HG02981 (cell line): ENCODE data around the gene AKAP13.
A peak's percentile ranks its signal among the peaks of the same experiment; 100 is the strongest.
"Not testable (repeated sequence)": the region's sequence is repeated elsewhere in the genome, so short reads cannot be mapped to it uniquely, and the experiment has no call there.

Source experiments
- ATAC-seq: cut with Tn5 transposase; IDR thresholded peaks from one replicate; pipeline ENCODE4 v1.9.1; 2021; ENCODE audit warnings: mild to moderate bottlenecking, moderate library complexity; ENCODE audit not compliant: unreplicated experiment

The AKAP13 gene

GRCh38 chr15:85649372-85649771 lies 269.0 kb downstream of the AKAP13 start:
- no peak for ATAC-seq

- no peak for ATAC-seq
Observed at GRCh38 chr15:85651548-85651947, 271.1 kb downstream of the AKAP13 start.

- ATAC-seq: no peak
Observed at GRCh38 chr15:85652457-85652856, 272.1 kb downstream of the AKAP13 start.

GRCh38 chr15:85657132-85657531 lies 276.7 kb downstream of the AKAP13 start:
- no peak for ATAC-seq

DNA sequence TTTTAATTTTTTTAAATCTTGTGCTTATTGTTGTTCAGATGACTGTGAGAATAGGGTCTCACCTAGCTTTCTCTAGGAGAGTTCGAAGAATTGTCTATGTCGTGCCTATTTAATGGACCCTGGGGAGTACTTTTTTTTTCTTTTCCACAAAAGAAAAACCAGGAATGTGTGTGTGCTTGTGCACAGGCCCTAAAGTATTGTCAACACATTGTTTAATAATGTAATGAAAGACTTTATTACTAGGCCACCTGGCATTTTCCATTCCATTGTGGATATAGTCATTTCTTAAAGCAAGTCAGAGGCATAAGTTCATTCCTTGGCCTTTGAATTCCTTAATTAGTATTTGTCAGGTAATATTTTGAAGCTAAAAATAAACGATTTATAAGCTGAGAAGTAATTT lies 278.4 kb downstream of the AKAP13 start:
- ATAC-seq: no peak

- no peak for ATAC-seq
Observed at GRCh38 chr15:85661859-85662258, 281.5 kb downstream of the AKAP13 start.

DNA sequence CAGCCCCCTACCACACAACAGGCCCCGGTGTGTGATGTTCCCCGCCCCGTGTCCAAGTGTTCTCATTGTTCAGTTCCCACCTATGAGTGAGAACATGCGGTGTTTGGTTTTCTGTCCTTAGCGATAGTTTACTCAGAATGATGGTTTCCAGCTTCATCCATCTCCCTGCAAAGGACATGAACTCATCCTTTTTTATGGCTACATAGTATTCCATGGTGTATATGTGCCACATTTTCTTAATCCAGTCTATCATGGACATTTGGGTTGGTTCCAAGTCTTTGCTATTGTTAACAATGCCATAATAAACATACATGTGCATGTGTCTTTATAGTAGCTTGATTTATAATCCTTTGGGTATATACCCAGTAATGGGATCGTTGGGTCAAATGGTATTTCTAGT lies 285.3 kb downstream of the AKAP13 start:
- ATAC-seq: not testable (repeated sequence)

DNA sequence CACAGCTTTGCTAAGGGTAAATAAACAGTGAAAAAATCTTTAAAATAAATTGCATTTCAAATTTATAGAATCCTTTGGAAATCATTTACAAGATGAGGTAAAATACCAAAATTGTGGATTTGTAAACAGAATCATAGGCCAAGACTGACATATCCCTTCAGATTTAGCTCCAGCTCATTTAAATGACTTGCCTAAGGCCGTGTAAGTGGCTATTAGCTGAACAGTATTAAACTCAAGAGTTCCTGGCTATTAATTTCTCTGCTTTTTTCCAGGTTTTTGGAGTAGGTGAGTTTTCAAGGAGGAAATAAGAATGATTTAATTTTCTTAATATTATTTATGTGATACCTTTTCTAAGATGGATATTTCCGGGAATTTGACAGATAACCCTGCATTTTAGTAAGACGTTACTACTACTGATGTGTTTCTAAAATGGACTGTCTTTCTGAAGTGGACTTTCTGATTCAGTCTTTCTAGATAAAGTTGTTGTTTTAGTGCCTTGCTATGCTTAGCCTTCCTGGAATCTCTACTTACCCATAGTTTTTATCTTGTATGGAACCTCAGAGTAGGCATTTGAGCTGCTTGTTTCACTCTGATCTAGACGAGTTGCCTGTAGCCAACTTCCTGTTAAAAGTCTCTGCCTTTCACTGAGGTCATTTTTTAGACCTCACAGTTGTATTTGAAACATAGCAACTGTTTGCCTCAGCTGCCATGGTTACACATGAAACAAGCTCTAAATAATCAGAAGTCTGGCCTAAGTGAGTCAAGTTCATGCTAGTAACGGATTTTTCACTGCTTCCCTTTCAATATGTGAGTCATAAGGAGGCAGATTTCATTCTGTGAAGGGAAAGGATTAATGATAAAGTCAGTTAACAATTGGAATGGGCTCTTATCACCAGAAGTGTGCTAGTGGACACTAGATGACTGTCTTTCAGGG lies 287.4 kb downstream of the AKAP13 start:
- ATAC-seq: peak; percentile 95

- ATAC-seq: no peak
Observed at GRCh38 chr15:85671156-85671555, 290.8 kb downstream of the AKAP13 start.

- ATAC-seq: no peak
Observed at GRCh38 chr15:85672332-85673084, 292.1 kb downstream of the AKAP13 start.

GRCh38 chr15:85673326-85673725 lies 292.9 kb downstream of the AKAP13 start:
- ATAC-seq: no peak

GRCh38 chr15:85676342-85677098 lies 296.1 kb downstream of the AKAP13 start:
- ATAC-seq: no peak

GRCh38 chr15:85679231-85679630 lies 298.8 kb downstream of the AKAP13 start:
- no peak for ATAC-seq

DNA sequence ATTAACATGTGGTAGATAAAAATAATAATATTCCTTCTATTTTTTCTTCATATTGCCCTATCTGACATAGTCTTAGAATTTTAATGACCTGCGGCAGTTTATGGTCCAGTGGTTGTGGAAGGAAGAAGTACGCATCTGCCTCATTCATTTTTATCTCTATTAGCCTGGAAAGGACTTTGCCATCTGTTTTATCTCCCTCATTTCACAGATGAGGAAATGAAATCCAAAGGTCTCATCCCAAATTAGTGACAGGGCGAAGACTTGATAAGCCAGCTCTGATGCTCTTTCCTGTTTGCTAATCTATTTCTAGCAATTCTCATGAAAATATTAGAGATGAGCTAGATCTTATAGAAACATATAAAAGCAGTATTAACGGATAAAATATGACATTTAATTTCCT lies 301.0 kb downstream of the AKAP13 start:
- no peak for ATAC-seq

DNA sequence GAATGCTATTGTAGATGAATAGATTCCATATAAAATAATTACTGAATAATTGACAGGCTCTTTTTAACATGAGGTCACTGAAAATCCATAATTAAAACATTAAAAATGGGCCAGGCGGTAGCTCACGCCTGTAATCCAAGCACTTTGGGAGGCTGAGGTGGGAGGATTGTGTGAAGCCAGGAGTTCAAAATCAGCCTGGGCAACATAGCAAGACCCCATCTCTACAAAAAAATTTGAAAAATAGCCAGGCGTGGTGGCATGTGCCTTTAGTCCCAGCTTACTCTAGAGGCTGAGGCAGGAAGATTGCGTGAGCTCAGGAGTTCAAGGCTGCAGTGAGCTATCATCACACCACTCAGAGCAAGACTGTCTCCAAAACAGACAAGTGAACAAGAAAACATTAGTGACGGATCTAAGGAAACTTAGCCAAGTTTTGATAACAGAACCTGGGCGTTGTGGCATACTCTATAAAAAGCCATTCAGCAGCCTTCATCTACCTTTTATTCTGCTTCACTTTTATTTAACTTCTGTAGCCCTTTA lies 303.8 kb downstream of the AKAP13 start:
- ATAC-seq: no peak

- no peak for ATAC-seq
Observed at GRCh38 chr15:85685356-85685755, 305.0 kb downstream of the AKAP13 start.

- ATAC-seq: no peak
Observed at GRCh38 chr15:85687329-85687728, 306.9 kb downstream of the AKAP13 start.

GRCh38 chr15:85688711-85689110 lies 308.3 kb downstream of the AKAP13 start:
- no peak for ATAC-seq

DNA sequence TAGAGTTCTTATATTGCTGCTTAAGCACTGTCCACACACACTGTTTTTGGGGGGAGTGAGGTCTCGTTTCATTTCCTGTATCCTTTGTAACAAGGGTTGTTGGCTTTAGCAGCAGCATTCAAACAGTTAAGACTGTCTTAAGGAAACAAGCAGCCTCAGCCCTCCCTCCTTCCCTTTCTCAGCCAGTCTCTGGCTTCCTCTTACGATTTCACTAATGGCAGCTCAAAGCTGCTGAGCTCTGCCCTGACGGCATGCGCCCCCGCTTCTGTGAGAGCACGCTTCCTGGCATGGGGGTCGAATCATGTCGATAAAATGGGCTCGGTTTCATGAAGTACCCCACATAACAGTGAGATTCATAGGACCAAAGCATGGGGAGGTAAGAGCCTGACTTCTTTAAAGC lies 309.3 kb downstream of the AKAP13 start:
- peak; percentile 27 for ATAC-seq

DNA sequence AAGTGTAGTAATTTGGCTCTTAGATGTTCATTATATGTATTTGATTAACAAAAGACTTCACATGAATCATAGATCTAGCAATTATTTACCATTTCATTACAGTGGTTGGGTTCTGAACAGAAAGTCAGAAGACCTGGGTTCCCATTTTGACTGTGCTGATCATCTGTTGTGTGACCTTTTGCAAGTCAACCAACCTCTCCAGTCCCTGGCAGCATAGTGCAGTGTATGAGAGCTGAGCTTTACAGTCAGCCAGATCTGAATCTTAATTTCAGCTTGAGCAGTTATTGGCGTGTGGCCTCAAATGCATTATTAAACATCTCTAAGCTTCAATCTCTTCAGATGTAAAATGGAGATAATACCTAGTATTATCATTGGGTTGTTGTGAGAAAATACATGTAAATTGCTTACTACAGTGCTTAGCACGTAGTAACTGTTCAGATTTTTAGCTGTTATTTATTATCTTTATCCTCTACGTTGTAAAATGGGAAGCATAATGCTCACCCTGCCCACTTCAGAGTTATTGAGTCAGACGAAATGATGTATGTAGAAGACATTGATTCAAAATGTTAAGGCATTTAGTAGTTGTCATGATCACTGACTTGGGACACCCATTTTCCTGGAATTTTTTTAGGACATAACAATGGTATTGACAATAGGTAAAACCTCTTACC lies 310.3 kb downstream of the AKAP13 start:
- peak; percentile 49 for ATAC-seq
